A673 (cell line): ENCODE results near the gene MGAT5.

Experiments
- EZH2 ChIP-seq: fragments of 200-600 bp; sonication (generic); IDR thresholded peaks from 2 replicates; pipeline ENCODE4 v1.6.1; 2017; ENCODE audit warnings: borderline replicate concordance, low read depth, mild to moderate bottlenecking, mixed read lengths, antibody characterized with exemption, low read length; ENCODE audit not compliant: poor library complexity, severe bottlenecking
- TF ChIP-seq, protein P1 (sequence below): fragments of 300-800, 200-600 bp; sonication (generic); conservative IDR thresholded peaks from 2 replicates; pipeline ENCODE4 v1.5.1; 2017; ENCODE audit warnings: low read depth, mild to moderate bottlenecking, antibody characterized with exemption, low read length, moderate library complexity, mixed read lengths

DNA sequence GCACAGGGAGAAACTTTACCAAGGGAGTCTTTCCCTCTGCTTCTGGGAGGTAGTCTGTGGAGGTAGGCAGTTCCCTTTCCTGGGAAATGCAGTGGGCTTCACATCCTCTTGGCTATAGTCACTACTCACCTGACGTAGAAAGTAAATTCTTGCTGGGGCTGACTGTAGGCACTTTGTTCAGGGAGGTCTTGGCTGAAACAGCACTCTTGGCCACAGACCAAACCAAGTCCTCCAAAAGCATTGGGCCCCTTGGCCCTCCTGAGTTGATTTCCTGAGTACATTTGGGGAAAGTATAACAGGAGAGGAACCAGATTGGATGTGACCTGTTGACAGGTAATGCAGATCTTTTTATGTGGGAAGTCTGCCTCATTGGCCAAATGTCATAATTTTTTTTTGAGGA is 108.9 kb downstream of the MGAT5 start:
- TF ChIP-seq, protein P1, sequence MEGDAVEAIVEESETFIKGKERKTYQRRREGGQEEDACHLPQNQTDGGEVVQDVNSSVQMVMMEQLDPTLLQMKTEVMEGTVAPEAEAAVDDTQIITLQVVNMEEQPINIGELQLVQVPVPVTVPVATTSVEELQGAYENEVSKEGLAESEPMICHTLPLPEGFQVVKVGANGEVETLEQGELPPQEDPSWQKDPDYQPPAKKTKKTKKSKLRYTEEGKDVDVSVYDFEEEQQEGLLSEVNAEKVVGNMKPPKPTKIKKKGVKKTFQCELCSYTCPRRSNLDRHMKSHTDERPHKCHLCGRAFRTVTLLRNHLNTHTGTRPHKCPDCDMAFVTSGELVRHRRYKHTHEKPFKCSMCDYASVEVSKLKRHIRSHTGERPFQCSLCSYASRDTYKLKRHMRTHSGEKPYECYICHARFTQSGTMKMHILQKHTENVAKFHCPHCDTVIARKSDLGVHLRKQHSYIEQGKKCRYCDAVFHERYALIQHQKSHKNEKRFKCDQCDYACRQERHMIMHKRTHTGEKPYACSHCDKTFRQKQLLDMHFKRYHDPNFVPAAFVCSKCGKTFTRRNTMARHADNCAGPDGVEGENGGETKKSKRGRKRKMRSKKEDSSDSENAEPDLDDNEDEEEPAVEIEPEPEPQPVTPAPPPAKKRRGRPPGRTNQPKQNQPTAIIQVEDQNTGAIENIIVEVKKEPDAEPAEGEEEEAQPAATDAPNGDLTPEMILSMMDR, result no peak
- TF ChIP-seq EZH2, result no peak
